HK-2 (cell line): ENCODE data around the gene KCND3.
A peak's percentile ranks its signal among the peaks of the same experiment; 100 is the strongest.
"Not testable (repeated sequence)": the region's sequence is repeated elsewhere in the genome, so short reads cannot be mapped to it uniquely, and the experiment has no call there.

ENCODE experiments used
- DNase-seq: peaks from one replicate; pipeline ENCODE4 v3.0.0-alpha.2; 2018; ENCODE audit not compliant: unreplicated experiment

Gene KCND3

DNA sequence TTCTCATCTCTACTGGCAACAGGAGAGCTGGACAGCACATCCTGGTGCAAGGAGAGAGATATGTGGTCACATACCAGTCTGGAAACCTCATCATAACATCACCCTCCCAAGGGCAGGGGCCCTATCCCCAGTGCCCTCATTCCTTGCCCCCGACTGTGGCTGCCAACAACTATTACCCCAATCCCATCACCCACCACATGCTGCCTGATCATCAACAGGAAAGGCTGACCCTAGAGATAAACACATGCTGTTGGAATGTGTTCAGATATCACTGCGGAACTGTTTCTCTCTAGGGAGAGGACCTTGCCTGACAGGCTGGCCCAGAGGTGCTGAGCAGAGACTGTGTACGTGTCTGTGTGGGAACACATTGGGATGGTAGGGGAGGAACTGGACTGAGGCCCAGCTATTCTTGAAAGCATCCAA is 245.8 kb downstream of the KCND3 start:
- no peak for DNase-seq

DNA sequence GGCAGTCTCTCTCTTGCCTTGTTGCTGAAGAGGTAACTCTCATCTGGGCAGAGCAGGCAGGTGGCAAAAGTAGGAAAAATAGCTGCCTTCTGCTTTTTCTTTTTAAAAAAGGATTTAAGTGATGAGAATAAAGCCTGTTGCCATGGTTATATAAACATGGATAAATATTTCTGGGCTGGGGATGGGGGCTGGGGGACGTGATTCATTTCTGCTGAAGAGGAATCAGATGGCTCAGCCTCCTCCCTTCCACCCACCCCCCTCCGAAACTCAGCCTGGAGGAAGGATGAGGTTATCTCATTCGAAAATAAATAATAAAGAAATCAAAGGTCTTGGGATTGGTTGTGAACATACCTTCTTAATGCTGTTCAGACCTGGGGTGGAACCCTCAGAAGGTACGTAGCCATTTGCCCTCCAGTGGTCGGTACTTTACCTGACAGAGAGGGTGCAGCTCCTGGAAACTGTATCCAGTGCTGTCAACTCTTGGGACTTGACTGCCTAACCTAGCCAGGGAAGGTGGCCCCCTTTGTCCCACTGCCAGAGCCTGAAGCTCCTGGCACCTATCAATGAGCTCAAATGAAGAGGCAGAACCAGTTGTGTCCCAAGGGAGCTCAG is 246.4 kb downstream of the KCND3 start:
- DNase-seq: no peak

DNA sequence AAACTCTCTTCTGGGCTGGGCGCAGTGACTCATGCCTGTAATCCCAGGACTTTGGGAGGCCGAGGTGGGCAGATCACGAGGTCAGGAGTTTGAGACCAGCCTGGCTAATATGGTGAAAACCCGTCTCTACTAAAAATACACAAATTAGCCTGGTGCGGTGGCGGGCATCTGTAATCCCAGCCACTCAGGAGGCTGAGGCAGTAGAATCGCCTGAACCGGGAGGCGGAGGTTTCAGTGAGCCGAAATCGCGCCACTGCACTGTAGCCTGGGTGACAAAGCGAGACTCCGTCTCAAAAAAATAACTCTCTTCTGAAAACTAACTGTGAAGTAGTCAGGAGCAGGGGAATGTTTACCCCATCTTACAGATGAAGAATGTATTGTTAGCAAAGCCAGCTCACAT is 247.2 kb downstream of the KCND3 start:
- DNase-seq: not testable (repeated sequence)

DNA sequence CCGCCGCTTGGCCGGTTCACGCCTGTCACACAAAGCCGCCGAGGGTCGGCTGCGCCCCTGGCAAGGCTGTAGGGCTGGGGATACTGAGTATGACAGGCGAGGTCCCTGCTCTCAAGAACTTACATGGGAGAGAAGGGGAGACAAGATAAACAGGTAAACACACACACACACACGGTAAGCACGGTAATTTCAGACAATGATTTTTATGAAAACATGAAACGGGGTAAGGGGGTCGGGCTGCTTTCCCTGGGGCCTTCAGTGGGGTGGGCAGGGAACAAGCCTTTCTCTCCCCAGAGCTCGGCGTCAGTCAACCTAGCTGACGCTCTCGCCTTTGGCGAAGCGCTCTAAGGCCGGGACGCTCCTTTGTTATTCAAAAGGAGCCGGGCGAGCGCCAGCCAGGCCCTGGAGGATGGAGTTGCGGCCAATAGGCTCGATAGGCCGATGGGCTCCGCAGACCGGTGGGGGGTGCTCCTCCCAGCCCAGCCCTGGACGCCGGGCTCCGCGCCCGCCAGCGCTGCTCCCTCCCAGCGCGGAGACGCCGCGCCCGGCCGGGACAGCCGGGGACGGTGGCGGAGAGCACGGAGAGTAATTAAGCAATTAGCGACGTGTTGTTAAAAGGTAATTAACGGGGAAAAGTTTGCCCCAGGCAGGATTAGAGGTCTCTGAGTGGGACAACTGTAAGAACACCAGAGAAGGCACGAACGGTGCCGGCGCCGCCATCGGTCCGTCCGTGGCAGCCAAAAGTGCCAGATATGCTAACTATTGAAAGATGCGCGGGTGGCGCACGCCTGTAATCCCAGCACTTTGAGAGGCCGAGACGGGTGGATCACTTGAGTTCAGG is 249.3 kb downstream of the KCND3 start:
- peak; percentile 71 for DNase-seq

DNA sequence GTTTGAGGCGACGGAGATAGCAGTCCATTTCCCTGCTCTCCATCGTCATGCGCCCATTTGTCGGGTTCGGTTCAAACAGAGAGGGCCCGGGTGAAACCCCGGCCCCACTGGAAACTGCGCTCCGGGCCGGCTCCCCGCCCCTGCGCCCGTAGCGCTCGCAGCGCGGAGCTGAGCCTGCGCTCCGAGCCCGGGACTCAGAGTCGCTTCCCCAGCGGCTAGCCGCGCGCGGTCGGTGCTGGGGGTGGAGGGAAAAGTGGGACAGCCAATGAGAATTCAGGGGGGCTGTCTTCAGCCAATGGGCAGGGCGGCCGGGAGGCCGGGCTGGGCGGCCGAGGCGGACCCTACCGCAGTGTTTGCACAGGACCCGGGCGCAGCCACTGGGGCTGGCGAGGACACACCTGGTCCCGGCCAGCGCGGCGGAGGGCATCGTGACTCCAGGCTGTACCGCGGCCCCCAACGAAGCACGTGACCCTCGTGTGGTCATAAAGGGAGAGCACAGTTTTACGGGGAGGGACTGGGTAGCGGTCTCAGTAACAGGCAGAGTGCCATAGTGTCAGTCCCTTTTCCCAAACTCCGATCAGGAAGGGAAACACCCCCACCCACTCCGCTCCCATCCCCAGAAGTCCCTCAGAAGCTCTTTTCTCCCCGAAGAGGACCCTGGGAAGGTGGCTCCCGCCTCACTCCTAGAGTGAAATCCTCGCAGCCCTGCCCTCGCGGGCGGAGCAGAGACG is 250.1 kb downstream of the KCND3 start, which contains the start of gene INKA2:
Gene INKA2 (minus strand): TSS at position 202 of the 731 bp plus-strand sequence. CDS start 153 bp downstream, at position 49.
- peak; percentile 93 for DNase-seq

DNA sequence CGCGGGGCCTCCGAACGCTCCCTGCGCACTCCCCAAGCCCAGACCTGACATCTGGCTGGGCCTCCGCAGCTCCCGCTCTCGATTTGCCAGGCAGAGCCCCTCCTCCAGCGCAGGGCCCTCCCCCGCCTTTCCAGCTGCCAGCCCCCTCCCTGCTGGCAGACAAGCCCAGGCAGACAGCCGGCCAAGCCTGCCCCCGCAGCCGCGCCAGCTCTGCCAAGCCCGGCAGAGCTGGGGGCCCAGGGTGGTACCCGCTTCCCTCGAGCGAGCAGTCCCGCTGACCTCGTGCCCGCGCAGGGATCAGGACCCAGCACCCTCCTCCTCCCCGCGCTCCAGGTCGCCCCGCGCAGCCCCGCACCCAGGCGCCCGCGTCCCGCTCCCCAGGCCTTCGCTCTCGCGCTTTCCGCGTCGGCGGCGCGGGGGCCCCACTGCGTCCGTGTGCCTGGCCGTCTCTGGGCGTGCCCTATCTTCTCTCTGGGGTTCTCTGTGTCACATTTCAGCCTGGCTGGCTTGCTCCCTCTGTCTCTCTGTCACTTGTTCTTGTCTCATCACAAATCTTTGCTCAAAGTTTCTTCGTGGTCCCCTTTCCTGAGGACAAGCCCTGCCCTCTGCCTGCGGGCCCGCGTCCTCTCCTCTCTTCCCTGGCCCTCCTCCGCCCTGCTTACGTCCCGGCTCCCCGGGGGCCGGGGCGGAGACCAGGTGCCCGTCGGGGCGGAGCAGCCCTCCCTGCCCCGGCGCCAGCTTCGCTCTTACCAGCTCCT is 250.9 kb downstream of the KCND3 start:
- DNase-seq: peak; percentile 55

DNA sequence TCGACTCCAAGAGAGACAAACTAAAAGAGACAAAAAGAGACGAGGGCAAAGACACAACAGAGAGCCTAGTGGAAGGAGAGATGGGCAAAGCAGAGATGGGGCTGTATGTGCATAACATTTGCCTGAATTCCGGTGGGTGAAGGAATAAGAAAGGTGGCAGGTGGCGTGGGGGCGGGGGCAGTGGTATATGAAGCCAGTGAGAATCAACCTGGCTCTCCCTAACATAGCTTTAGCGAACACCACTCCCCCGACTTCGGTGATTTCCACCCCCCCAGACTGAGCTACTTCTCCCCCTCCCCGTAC is 251.4 kb downstream of the KCND3 start:
- DNase-seq: no peak

DNA sequence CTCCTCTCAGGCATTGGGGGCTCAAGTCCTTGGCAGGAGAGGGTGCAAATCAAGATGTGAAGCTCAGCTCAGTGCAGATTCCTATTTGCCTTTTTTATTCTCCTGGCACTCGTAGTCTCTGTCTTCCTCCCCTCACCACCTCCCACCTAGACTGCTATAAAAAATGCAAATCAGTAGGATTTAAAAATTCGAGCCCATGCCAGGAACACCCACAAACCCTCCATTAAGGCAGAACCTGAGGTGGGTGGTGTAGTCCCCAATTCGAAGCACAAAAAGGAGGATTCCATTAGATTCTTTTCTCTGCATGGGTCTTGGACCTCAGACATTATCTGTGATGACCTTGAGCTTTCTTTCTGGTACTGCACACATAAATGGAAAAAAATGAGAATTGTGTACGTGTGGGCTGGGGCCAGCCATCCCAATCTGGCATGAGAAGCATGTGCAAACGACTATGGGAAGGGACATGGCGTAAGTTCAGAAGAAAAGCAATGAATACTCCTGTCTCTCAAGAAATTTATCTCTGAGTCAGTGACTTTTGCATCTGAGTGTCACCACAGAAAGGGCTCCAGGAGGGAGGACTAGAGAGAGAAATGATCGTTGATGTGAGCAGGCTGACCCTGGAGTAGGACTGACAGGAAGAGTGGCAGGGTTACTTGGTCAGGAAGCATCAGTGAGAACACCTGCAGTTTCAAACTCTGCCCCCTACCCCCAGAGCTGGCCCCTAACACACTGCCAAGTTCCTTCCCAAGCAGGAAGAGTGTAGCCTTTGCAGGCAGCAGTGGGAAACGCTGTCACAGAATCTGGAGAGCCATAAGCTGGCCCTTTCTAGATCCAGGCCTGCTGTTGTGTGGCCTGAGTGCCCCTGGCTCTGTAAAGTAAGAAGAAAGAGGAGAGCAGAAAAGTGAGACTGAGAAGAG is 252.0 kb downstream of the KCND3 start:
- DNase-seq: no peak

DNA sequence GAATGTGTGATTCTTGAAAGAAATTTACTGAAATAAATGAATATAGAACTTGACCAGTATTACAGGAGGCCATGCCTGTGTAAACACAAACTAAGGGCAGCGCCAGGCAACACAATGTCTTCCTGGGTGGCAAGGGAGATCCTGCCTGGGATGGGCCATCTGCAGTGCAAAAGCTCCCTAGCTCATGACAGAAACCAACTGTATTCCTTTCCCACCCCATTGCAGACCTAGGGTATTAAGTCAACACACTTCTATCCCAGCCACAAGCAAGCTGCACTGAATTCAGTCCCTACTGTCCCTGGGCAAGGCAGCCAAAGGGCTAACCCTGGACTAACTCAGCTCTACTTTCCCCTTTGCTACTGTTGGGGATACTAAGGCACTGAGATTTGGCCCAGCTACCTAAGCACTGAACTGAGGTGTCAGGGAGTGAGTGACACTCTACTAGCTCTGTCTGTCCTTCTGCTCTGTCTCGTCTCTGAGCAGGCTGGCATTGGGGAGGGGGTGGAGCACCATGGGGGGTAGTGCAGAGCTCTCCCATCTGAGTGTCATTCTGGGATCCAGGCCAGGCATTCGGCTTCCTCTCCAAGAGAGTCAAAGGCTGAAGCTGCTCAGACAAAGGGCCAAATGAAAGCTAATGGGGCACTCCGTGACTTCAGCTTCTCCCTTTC is 252.8 kb downstream of the KCND3 start:
- no peak for DNase-seq

DNA sequence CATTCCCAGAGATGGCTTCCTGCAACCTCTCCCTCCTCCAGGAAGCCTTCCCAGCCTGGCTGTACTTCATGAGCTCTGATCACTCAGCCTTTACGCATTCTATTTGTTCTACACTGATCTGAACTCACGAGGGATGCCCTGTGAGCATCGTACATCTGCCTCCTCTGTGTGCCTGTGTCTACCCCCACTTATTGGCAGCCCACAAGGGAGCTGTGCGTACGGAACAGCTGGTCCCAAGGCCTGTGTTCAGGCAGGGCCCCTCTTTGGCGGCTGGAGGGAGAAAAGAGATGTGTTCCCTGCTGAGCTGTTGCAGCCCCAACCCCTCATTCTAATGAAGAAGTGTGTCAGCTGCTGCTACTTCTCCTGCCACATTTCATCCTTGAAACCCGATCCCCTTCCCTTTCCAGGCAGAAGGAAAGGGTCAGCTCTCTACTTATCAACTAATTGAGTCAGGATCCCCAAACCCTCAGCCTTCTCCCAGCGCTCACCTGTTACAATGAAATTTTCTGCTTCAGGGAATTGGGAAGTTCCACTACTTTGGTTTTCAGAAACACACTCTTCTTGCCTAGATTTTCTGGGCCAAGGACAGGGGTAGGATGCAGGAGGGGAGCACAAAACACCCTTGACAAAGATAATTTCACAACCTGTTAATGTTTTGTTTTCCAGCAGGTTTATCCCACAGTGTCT is 253.5 kb downstream of the KCND3 start:
- no peak for DNase-seq

DNA sequence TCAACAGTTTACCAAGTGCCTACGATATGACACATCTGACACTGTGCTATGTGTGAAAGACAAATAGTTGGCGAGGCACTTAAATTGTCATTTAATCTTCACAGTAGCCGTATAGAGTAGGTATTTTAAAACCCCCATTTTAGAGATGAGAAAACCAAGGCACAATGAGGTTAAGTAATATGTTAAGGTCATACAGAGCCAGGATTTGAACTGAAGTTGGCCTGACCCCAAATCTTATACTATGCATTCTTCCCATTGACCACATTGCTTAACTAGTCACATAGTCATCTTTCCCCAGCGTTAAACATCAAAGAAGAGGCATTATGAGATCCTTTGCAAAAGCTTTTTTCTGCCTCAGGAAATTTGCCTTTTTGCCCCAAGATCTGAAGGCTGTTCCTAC is 254.1 kb downstream of the KCND3 start:
- no peak for DNase-seq

DNA sequence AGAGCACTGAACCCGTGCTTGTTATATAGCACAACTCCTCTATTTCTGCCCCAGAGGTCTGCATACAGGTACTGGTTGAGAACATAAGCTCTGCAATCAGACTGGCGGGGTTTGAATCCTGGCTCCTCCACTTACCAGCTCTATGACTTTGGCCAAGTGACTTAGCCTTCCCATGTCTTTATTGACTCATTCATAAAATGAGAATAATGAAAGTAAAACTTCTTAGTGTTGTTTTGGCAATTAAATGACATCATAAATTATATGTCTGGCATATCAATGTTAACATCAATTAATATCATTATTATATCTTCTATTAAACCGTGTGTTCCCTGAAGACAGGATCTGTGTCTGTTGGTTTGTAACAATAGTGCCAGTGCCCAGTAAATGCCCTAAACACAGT is 254.6 kb downstream of the KCND3 start:
- no peak for DNase-seq

DNA sequence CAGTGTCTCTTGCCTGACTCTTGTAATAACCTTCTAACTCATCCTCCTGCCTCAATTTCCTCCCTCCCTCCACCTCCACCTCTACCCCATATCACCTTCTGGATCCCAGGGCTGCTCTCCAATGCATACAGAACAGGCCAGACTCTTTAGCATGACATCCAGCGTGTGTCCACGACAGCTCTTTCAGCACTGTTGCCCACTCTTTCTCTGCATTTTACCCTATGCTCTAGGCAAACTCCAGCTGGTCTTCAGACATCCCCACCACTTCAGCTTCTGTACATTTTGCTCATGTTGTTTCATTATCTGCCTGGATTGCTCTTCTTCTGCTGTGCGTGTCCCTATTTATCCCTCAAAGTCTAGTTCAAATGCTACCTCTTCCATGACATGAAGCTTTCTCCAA is 255.0 kb downstream of the KCND3 start:
- no peak for DNase-seq

DNA sequence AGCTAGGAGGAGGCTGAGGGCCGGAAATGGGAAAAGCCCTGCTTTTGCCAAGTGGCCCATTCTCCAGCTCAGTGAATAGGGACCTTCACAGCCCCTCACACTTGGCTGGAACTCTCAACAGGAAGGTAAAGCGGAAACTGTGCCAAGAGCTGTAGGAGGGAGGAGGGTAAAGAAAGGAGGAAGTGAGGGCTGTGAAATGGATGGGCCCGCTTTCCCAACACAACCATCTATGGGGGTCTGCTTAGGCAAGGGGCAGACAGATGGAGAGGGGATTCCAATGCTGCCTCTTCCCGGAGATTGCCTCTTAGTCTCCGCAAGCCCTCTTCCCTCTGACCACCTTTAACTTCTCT is 255.5 kb downstream of the KCND3 start:
- no peak for DNase-seq

DNA sequence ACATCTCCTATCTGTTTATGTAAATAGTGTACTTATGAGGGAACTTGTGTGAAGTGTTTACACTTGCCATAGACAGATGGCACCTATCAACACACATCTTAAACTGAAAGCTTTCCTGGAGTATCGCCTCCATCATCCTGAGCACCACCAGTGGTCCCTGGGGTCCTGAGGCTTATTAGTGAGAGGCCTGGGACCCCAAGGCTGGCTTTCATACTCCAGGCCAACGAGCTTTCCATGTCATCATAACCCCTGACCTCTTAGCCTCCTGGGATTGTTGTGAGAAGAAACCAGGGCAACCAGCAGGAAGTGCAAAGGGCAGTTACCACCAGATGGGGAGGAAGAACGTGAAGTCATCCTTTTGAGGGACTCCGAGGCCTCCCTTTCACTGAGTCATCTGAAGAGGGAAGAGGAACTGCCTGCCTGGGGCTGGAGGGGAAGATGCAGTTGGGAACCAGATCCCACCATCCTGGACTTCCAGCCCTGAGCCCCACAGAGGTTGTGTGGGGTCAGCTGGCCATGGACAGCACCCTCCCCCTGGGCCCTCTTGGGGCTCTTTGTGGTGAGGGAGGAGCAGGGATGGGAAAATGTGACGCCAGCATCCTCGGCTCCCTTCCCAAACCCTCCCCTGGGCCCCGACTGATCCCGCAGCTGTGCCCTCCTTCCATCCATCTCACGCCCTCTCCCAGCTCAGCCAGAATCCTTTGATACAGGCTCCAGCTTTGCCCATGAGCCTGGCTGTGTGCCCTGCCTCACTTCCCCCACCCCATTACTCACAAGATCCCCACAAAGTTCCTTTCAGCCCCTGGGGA is 256.1 kb downstream of the KCND3 start:
- DNase-seq: peak; percentile 32

DNA sequence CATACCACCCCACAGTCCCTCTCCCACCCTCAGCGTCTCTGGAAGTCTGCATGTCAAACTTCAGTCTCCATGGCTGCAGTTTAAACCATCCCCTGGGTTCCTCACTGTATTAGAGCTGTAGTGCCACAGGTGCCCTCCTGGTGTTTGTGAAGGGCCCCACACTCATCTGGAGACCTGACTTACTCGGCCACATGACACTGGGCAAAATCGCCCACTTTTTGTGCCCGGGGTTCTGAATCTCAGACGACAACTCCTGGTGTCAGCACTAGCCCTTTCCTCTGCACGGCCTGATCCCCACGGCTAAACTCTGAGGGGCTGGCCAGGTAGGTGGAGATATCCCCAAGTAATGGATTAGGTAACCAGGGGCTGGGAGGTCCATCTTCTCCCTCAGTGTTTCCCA is 256.8 kb downstream of the KCND3 start:
- DNase-seq: no peak

DNA sequence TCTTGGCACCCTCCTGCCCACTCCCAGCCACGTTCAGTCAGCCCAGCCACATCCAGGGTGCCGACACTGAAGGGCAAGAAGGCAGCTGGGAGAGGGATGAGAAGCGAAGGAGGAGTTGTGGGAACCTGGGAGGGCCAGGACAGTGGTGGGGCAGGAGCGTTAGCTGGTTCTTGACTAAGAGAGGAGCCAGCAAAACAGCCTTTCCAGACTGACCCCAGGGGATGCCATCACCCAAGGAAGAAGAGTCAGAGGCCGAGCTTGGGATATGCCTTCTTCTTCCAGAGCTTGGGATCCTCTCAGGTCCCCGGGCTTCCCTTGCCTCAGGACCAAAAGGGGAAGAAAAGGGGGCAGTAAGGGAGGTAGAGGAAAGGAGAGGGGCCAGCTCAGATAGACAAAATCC is 257.5 kb downstream of the KCND3 start:
- DNase-seq: no peak

DNA sequence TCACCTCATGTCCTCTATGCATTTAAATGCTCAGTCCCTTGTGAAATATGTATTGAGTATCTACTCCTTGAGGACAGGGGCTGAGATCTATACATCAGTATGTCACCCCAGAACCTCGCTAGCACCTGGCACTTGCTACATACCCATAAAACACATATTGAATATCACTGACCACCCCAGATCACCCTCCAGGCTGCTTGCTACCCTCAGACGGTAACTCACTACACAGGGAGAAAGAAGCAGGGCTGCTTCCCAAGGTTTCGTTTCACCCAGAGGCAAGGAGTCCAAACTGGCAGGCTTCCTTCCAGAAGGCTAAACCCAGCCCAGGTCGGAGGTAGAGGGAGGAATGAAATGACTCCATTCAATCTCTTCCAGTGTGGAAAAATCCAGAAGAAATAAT is 258.8 kb downstream of the KCND3 start:
- DNase-seq: no peak
